Astrocyte (in vitro differentiated cells and primary cell): ENCODE measurements around the gene MFNG. TPM values are rescaled to one million over a fixed set of nuclear protein-coding genes. Genes with fewer than 3 reads are reported as not detected.

Experiments
- DNase-seq: peaks from one replicate; pipeline ENCODE4 v3.0.0-alpha.2; 2010; ENCODE audit warnings: low read depth
- FAIRE-seq: peaks from 2 replicates; lab custom pipeline; 2011; peaks lifted over from hg19 to GRCh38; lab: Jason Lieb, UNC
- H2AFZ ChIP-seq: 2 replicates; pipeline ENCODE4 v1.6.0; 2012; ENCODE audit warnings: low read depth, low read length, inconsistent platforms
- H3K27ac ChIP-seq: 2 replicates; pipeline ENCODE4 v1.5.1; 2011; ENCODE audit warnings: low read depth, low read length, inconsistent platforms
- H3K27me3 ChIP-seq: 2 replicates; pipeline ENCODE4 v1.6.0; 2011; ENCODE audit warnings: low read length, inconsistent platforms; ENCODE audit not compliant: insufficient read depth
- H3K36me3 ChIP-seq: 2 replicates; pipeline ENCODE4 v1.5.1; 2011; ENCODE audit warnings: low read length, inconsistent platforms; ENCODE audit not compliant: insufficient read depth
- H3K4me1 ChIP-seq: 2 replicates; pipeline ENCODE4 v1.5.1; 2011; ENCODE audit warnings: low read length, inconsistent platforms; ENCODE audit not compliant: insufficient read depth
- H3K4me2 ChIP-seq: 2 replicates; pipeline ENCODE4 v1.6.0; 2012; ENCODE audit warnings: low read length, inconsistent platforms
- H3K4me3 ChIP-seq: 2 replicates; pipeline ENCODE4 v1.5.1; 2011; ENCODE audit warnings: low read depth, mild to moderate bottlenecking, low read length, inconsistent platforms; ENCODE audit not compliant: insufficient read depth
- H3K79me2 ChIP-seq: 2 replicates; pipeline ENCODE4 v1.6.0; 2012; ENCODE audit warnings: mild to moderate bottlenecking, low read length, inconsistent platforms; ENCODE audit not compliant: insufficient read depth
- H3K9ac ChIP-seq: 2 replicates; pipeline ENCODE4 v1.6.0; 2012; ENCODE audit warnings: mild to moderate bottlenecking, low read length, inconsistent platforms
- H3K9me3 ChIP-seq: 2 replicates; pipeline ENCODE4 v1.5.1; 2012; ENCODE audit warnings: low read depth, mild to moderate bottlenecking, low read length, inconsistent platforms; ENCODE audit not compliant: insufficient read depth
- H4K20me1 ChIP-seq: 2 replicates; pipeline ENCODE4 v1.6.0; 2012; ENCODE audit warnings: low read length, inconsistent platforms; ENCODE audit not compliant: insufficient read depth
- H3K27ac Mint-ChIP-seq: one replicate; pipeline ENCODE4 v1.8.0; 2021; ENCODE audit warnings: mild to moderate bottlenecking, mixed read lengths; ENCODE audit not compliant: unreplicated experiment
- H3K27me3 Mint-ChIP-seq: one replicate; pipeline ENCODE4 v1.8.0; 2021; ENCODE audit warnings: low read depth, mixed read lengths; ENCODE audit not compliant: unreplicated experiment
- H3K36me3 Mint-ChIP-seq: one replicate; pipeline ENCODE4 v1.8.0; 2021; ENCODE audit warnings: low read depth, mixed read lengths; ENCODE audit not compliant: unreplicated experiment
- H3K4me1 Mint-ChIP-seq: one replicate; pipeline ENCODE4 v1.8.0; 2021; ENCODE audit warnings: low read depth, mixed read lengths; ENCODE audit not compliant: unreplicated experiment
- H3K4me3 Mint-ChIP-seq: one replicate; pipeline ENCODE4 v1.8.0; 2021; ENCODE audit warnings: mild to moderate bottlenecking, moderate library complexity, mixed read lengths; ENCODE audit not compliant: unreplicated experiment
- H3K9me3 Mint-ChIP-seq: one replicate; pipeline ENCODE4 v1.8.0; 2021; ENCODE audit warnings: mild to moderate bottlenecking, mixed read lengths; ENCODE audit not compliant: unreplicated experiment
- EZH2 ChIP-seq: IDR thresholded peaks from 2 replicates; pipeline ENCODE4 v1.6.1; 2012; ENCODE audit warnings: mild to moderate bottlenecking, low read length, inconsistent platforms; ENCODE audit not compliant: insufficient read depth
- total RNA-seq: library from RNA; stranded (reverse); gene quantifications from 2 replicates; pipeline ENCODE4 v1.2.1, GENCODE V29; 2021
- TF ChIP-seq, protein P1 (sequence below): IDR thresholded peaks from 2 replicates; pipeline ENCODE4 v1.5.1; 2011; ENCODE audit warnings: low read depth, mild to moderate bottlenecking, inconsistent platforms, low read length, moderate library complexity; ENCODE audit not compliant: insufficient read depth

MFNG gene
- total RNA-seq, 1 donor from 2014 or later: 1.4 TPM

DNA sequence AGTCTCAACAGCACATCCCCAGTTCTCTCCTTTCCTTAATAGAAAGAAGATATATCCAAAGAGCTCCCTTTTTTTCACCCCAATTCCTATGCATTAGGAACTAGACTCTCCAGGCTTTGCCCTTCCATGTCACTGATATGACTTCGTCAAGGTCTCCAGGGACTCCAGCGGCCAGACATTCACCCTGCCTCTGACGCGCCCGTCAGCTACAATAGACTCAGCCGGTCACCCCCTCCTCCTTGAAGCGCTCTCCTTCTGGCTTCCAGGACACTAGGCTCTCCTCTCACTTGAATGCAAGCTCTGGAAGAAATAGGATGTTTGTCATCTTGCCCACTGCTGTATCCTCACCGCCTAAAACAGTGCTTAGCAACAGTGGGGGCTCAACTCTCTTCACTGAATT lies 44.0 kb downstream of the MFNG start:
- no peak for FAIRE-seq
- Mint-ChIP-seq H3K4me3 (no peak overlapping the region), H3K9me3 (peaks cover 7% of the 10 kb centered on the region), H3K36me3 (peaks cover 4% of the 10 kb centered on the region), H3K4me1 (no peaks in the 10 kb centered on the region), H3K27me3 (peaks cover 15% of the 10 kb centered on the region), H3K27ac (no peak overlapping the region)
- no peaks in the 10 kb centered on the region for H4K20me1 ChIP-seq
- TF ChIP-seq, protein P1, sequence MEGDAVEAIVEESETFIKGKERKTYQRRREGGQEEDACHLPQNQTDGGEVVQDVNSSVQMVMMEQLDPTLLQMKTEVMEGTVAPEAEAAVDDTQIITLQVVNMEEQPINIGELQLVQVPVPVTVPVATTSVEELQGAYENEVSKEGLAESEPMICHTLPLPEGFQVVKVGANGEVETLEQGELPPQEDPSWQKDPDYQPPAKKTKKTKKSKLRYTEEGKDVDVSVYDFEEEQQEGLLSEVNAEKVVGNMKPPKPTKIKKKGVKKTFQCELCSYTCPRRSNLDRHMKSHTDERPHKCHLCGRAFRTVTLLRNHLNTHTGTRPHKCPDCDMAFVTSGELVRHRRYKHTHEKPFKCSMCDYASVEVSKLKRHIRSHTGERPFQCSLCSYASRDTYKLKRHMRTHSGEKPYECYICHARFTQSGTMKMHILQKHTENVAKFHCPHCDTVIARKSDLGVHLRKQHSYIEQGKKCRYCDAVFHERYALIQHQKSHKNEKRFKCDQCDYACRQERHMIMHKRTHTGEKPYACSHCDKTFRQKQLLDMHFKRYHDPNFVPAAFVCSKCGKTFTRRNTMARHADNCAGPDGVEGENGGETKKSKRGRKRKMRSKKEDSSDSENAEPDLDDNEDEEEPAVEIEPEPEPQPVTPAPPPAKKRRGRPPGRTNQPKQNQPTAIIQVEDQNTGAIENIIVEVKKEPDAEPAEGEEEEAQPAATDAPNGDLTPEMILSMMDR: no peak
- TF ChIP-seq EZH2: no peak
- no peak overlapping the region for H3K27ac ChIP-seq
- H3K79me2 ChIP-seq: no peaks in the 10 kb centered on the region
- H2AFZ ChIP-seq: no peak overlapping the region
- no peaks in the 10 kb centered on the region for H3K36me3 ChIP-seq
- H3K4me3 ChIP-seq: no peak overlapping the region
- H3K4me2 ChIP-seq: no peak overlapping the region
- H3K27me3 ChIP-seq: no peaks in the 10 kb centered on the region
- no peaks in the 10 kb centered on the region for H3K4me1 ChIP-seq
- H3K9ac ChIP-seq: no peak overlapping the region
- no peak for DNase-seq
- peaks cover 6% of the 10 kb centered on the region for H3K9me3 ChIP-seq

DNA sequence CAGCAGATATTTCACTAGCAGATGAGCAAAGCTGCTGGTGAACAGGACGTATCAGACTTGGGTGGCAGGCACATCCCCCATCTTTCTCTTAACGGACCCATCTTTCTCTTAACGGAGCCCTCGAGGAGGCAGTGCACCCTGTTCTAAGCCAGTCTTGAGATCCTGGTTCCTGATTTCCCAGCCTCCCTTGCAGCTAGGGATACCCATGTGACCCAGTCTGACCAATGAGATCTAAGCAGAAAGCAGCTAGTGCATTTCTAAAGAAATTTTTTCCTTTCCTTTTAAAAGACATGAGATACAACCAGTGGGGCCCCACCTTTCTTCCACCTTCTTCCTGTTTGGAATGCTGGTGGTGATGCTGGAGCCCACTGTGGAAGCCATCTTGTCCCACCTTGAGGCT lies 45.3 kb downstream of the MFNG start:
- TF ChIP-seq, protein P1: no peak
- TF ChIP-seq EZH2: no peak
- Histone ChIP-seq H3K9ac (no peak overlapping the region), H4K20me1 (no peaks in the 10 kb centered on the region), H3K27me3 (no peaks in the 10 kb centered on the region), H3K36me3 (no peaks in the 10 kb centered on the region), H2AFZ (no peak overlapping the region), H3K4me3 (no peak overlapping the region), H3K4me1 (no peaks in the 10 kb centered on the region), H3K4me2 (no peak overlapping the region), H3K27ac (no peak overlapping the region), H3K9me3 (peaks cover 6% of the 10 kb centered on the region), H3K79me2 (no peaks in the 10 kb centered on the region)
- Mint-ChIP-seq H3K27me3 (peaks cover 16% of the 10 kb centered on the region), H3K9me3 (peaks cover 7% of the 10 kb centered on the region), H3K4me3 (no peak overlapping the region), H3K36me3 (peaks cover 4% of the 10 kb centered on the region), H3K27ac (no peak overlapping the region), H3K4me1 (no peaks in the 10 kb centered on the region)
- no peak for DNase-seq
- no peak for FAIRE-seq

DNA sequence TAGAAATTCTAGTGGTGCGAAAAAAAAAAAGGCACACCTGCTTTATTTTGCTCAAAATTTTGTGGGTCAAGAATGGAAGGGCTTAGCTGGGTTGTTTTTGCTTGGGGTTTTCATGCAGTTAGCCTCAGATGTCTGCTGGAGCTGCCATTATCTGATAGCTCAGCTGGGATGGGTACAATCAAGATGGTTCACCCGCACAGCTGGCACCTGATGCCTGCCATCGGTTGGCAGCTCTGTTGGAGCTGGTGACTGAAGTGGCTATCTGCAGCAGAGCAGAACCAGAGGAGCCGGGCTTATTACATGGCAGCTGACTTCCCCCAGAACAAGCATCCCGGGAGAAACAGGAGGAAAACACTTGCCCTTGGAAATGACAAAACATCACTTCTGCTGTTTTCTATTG lies 46.8 kb downstream of the MFNG start:
- Mint-ChIP-seq H3K4me3 (no peak overlapping the region), H3K27ac (no peak overlapping the region), H3K36me3 (peaks cover 8% of the 10 kb centered on the region), H3K9me3 (peaks cover 11% of the 10 kb centered on the region), H3K27me3 (peaks cover 19% of the 10 kb centered on the region), H3K4me1 (no peaks in the 10 kb centered on the region)
- Histone ChIP-seq H3K4me3 (no peak overlapping the region), H2AFZ (no peak overlapping the region), H3K4me1 (no peaks in the 10 kb centered on the region), H3K79me2 (no peaks in the 10 kb centered on the region), H3K27me3 (no peaks in the 10 kb centered on the region), H3K27ac (no peak overlapping the region), H4K20me1 (no peaks in the 10 kb centered on the region), H3K9me3 (peaks cover 6% of the 10 kb centered on the region), H3K4me2 (no peak overlapping the region), H3K36me3 (no peaks in the 10 kb centered on the region), H3K9ac (no peak overlapping the region)
- FAIRE-seq (no peak), DNase-seq (no peak)
- no peak for TF ChIP-seq EZH2
- TF ChIP-seq, protein P1: no peak
